ENCODE results near the gene SORCS2. TPM values are rescaled to one million over a fixed set of nuclear protein-coding genes. Genes with fewer than 3 reads are reported as not detected.

The SORCS2 gene
- total and polyA plus RNA-seq, 2 of the 13 experiments (the other 11 are each of a cell fraction or from before 2014, with no cell fraction given): 0.82 to 1.0 TPM

DNA sequence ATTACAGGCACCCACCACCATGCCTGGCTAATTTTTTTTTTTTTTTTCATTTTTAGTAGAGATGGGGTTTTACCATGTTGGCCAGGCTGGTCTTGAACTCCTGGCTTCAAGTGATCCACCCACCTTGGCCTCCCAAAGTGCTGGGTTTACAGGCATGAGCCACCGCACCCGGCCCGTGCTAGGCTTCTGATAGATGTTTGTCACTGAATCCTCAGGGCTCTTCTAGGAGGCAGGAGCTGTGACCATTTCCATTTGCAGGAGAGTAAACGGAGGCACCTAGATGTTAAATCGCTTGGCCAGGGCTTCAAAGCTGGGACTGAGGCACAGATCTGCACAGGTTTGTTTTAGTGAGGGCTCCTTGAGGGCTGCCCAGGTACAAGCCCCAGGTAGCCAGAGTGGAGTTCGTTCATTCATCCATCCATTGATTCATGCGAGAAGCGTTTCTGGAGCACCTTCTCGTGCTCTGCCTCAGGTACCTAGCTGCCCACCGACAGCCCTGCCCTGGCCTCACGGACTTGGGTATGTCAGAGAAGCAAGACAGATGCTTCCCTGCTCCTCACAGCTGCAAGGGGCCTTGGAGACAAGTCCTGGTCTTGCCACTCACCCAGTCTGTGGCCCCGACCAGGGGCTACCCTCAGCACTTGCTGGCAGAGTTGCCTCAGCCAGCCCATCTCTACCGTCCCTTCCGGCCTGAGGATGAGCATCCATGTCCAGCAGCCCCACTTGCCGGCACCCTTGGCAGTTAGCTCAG, 136.0 kb downstream of the SORCS2 start:
- CTCF ChIA-PET (ENCODE audit: low intra/inter-chr PET ratio, low total read pairs): no interaction called here

More for the DNA sequence above, 136.0 kb downstream of the SORCS2 start:
- DNase-seq (ENCODE audit: low spot score) (no peak), ATAC-seq (no peak), FAIRE-seq (no peak)
- no peak overlapping the region for H2AFZ ChIP-seq (ENCODE audit: low read length)
- WGBS (ENCODE audit: low lambda C conversion rate): 30% methylated on average over 3 of the region's 15 CpGs
- no peaks in the 10 kb centered on the region for H4K20me1 ChIP-seq (ENCODE audit: insufficient read depth, low read length)
- intact Hi-C loops (cut with micrococcal nuclease; ENCODE audit: unreplicated experiment): no loop called here
- no peak overlapping the region for H3K27ac ChIP-seq (ENCODE audit: extremely low read length, insufficient read depth, low read length)
- H3K4me1 ChIP-seq (ENCODE audit: insufficient read depth, low read length): no peaks in the 10 kb centered on the region
- no peaks in the 10 kb centered on the region for H3K36me3 ChIP-seq (replicated peaks in 1 of 2; ENCODE audit: control insufficient read depth in 1 of 2, insufficient read depth in 2 of 2, low read length in 2 of 2)
- H3K9me3 ChIP-seq (ENCODE audit: low read length): no peaks in the 10 kb centered on the region
- H3K4me2 ChIP-seq (ENCODE audit: low read depth, low read length): no peak overlapping the region
- in situ Hi-C loops (cut with HindIII; ENCODE audit: extremely low pct_ligation_motif_present, low pct_unique_long_range_greater_than_20kb): no loop called here
- no peak overlapping the region for H3K9ac ChIP-seq (ENCODE audit: insufficient read depth, low read depth, low read length)
- BruUV-seq (replicated peaks): no TSS peak
- no peaks in the 10 kb centered on the region for H3K79me2 ChIP-seq (ENCODE audit: insufficient read depth, low read length)
- H3K27me3 ChIP-seq (ENCODE audit: control insufficient read depth in 1 of 2, insufficient read depth in 2 of 2, low read length in 2 of 2): peaks cover 10 to 65% of the 10 kb centered on the region in 2 experiments; a peak in 4 of 5 replicates
- POLR2A ChIA-PET: no interaction called here
- H3K4me3 ChIP-seq (replicated peaks in 1 of 3; ENCODE audit: insufficient read depth in 1 of 3, low read depth in 2 of 3, low read length in 3 of 3): no peak overlapping the region
- TF ChIP-seq ZBTB14 (CRISPR knock-in tag; IDR thresholded peaks at IDR 0.05) (no peak), SMAD9 (CRISPR knock-in tag; IDR thresholded peaks at IDR 0.05) (no peak)
- TF ChIP-seq, protein P1, sequence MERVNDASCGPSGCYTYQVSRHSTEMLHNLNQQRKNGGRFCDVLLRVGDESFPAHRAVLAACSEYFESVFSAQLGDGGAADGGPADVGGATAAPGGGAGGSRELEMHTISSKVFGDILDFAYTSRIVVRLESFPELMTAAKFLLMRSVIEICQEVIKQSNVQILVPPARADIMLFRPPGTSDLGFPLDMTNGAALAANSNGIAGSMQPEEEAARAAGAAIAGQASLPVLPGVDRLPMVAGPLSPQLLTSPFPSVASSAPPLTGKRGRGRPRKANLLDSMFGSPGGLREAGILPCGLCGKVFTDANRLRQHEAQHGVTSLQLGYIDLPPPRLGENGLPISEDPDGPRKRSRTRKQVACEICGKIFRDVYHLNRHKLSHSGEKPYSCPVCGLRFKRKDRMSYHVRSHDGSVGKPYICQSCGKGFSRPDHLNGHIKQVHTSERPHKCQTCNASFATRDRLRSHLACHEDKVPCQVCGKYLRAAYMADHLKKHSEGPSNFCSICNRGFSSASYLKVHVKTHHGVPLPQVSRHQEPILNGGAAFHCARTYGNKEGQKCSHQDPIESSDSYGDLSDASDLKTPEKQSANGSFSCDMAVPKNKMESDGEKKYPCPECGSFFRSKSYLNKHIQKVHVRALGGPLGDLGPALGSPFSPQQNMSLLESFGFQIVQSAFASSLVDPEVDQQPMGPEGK (CRISPR knock-in tag; IDR thresholded peaks at IDR 0.05): no peak
